ENCODE data around the gene CCER1. TPM values are rescaled to one million over a fixed set of nuclear protein-coding genes. Genes with fewer than 3 reads are reported as not detected.

The CCER1 gene
- polyA plus RNA-seq, 1 donor from 2014 or later = not detected

GRCh38 chr12:90917431-90917830 is 37.5 kb downstream of the CCER1 start:
- Mint-ChIP-seq H3K27ac (no peak overlapping the region), H3K36me3 (no peaks in the 10 kb centered on the region), H3K9me3 (no peaks in the 10 kb centered on the region), H3K27me3 (no peaks in the 10 kb centered on the region), H3K4me1 (no peaks in the 10 kb centered on the region), H3K4me3 (no peak overlapping the region)

DNA sequence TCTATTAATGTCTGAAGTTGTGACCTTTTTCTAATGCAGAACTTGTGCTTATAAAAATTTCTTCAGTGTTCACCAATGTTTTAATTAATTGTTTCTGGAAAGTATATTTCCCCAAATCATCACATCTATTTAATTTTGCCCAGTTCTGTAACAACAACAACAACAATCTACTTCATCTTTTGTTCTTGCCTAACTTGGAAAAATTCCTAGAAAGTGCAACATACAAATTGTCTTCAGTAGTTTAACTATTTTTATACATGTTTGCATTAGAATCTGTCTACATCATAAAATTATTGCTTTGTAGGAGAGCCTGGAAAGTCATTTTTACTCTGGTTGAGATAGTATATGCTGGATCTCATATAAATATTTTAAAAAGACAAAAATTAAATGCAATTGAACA is 38.5 kb downstream of the CCER1 start:
- Mint-ChIP-seq H3K9me3 (no peaks in the 10 kb centered on the region), H3K4me1 (no peaks in the 10 kb centered on the region), H3K36me3 (no peaks in the 10 kb centered on the region)

GRCh38 chr12:90915353-90915752 is 39.6 kb downstream of the CCER1 start:
- no peaks in the 10 kb centered on the region for H3K36me3 Mint-ChIP-seq
- H3K4me1 Mint-ChIP-seq = no peaks in the 10 kb centered on the region
- no peaks in the 10 kb centered on the region for H3K27me3 Mint-ChIP-seq
- no peaks in the 10 kb centered on the region for H3K9me3 Mint-ChIP-seq
- H3K27ac Mint-ChIP-seq = no peak overlapping the region
- no peak overlapping the region for H3K4me3 Mint-ChIP-seq

More for the DNA sequence above, 38.5 kb downstream of the CCER1 start:
- Mint-ChIP-seq H3K4me3 (no peak overlapping the region), H3K27me3 (no peaks in the 10 kb centered on the region), H3K27ac (no peak overlapping the region)

- no peaks in the 10 kb centered on the region for H3K4me1 Mint-ChIP-seq
- H3K27me3 Mint-ChIP-seq = no peaks in the 10 kb centered on the region
- no peaks in the 10 kb centered on the region for H3K36me3 Mint-ChIP-seq
- H3K27ac Mint-ChIP-seq = no peak overlapping the region
- H3K9me3 Mint-ChIP-seq = no peaks in the 10 kb centered on the region
- no peak overlapping the region for H3K4me3 Mint-ChIP-seq
These were observed 44.0 kb downstream of the CCER1 start for GRCh38 chr12:90910958-90911357.

DNA sequence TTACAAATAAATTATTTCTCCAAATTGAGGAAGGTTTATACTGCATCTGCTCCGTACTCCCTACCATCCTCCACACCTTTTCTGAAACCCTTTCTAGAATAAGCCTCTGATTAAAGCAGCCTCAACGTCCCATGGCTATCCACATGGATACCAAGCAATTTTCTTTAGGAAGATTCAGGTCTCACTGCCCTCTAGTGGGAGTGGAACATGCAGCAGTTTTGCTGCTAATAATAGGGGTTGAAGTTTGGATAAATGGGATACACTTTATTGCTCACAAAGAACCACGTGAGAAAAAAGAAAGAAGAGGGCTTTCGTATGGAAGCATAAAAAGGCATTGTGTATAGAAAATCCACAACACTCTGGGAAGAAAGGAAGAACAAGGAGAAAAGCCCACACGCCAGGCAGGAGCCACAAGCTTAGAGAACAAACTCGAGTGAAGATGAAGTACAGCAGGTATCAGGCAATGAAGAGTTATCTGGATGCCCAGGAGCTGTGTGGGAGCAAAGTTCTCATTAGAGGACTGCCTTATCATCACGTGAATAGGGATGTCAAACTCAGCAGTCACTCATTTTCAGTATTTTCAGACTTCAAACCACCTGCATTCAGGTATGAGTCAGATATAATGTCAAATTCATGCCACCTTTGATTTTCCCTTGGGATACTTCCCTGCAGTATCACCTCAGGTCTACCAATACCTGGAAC is 45.8 kb downstream of the CCER1 start:
- Mint-ChIP-seq H3K9me3 (no peaks in the 10 kb centered on the region), H3K4me3 (no peak overlapping the region), H3K4me1 (no peaks in the 10 kb centered on the region), H3K36me3 (no peaks in the 10 kb centered on the region), H3K27ac (no peak overlapping the region), H3K27me3 (no peaks in the 10 kb centered on the region)

- H3K4me3 Mint-ChIP-seq = no peak overlapping the region
- no peaks in the 10 kb centered on the region for H3K9me3 Mint-ChIP-seq
- H3K27ac Mint-ChIP-seq = no peak overlapping the region
- H3K27me3 Mint-ChIP-seq = no peaks in the 10 kb centered on the region
- no peaks in the 10 kb centered on the region for H3K36me3 Mint-ChIP-seq
- no peaks in the 10 kb centered on the region for H3K4me1 Mint-ChIP-seq
These were observed 46.5 kb downstream of the CCER1 start for GRCh38 chr12:90908465-90908864.

DNA sequence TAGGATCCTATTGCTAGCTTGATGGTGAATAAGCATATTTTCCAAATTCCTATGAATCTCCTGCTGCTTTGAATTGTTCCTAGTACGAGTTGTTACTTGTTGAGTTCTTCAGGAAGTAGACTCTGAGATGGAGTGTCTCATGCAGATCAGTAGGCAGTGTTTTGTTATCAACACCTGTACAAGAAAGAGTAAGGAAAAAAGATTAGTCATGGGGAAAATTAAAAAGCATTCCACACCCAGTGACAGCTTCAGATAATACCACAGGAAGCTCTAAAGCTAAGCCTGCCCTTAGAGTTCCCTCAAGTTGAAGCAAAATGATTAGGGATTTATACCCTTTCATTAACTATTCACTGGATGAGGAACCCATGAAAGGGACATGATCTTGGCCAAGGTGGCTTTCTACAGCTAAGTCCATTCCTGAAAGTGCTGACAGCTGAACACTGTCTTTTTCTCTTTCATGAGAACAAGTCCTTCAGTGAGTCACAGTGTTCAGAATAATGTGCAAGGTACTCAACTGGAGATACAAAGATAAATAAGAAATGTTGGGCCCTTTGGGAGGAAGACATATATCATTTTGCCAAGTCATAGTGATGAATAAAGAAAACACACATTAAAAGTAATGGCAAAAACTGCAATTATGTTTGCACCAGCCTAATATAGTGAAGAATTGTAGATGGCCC is 49.1 kb downstream of the CCER1 start:
- Mint-ChIP-seq H3K36me3 (no peaks in the 10 kb centered on the region), H3K27ac (no peak overlapping the region), H3K4me3 (no peak overlapping the region), H3K4me1 (no peaks in the 10 kb centered on the region), H3K27me3 (no peaks in the 10 kb centered on the region), H3K9me3 (no peaks in the 10 kb centered on the region)

DNA sequence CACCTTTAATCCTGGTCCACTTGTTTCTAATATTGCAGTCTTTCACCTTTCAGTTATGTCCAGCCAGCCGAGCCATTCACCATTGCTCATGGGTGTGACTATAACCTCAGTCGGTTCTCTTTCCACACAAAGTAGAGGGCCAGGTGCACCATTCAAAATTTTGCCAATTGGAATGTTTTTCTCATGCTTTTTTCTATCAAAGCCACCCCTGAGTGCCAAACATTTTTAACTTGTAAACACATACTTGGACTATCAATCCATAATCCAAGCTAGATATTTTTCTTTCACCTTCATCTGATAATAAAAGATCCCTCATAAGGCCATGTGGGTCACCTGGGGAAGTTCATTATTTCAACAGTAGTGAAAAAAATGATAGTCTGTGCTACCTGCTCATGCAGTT is 52.4 kb downstream of the CCER1 start:
- Mint-ChIP-seq H3K9me3 (no peaks in the 10 kb centered on the region), H3K4me3 (no peak overlapping the region), H3K4me1 (no peaks in the 10 kb centered on the region), H3K36me3 (no peaks in the 10 kb centered on the region), H3K27ac (no peak overlapping the region), H3K27me3 (no peaks in the 10 kb centered on the region)

Other genes with a start within 250 kb of the CCER1 start
- gene EPYC, start 49.8 kb upstream of the CCER1 start, polyA plus RNA-seq = not detected
- gene KERA, start 102.8 kb upstream of the CCER1 start, polyA plus RNA-seq = not detected
- gene LUM, start 156.3 kb upstream of the CCER1 start, polyA plus RNA-seq = not detected
- gene DCN, start 227.6 kb upstream of the CCER1 start, polyA plus RNA-seq = not detected